ENCODE data around the gene KIAA1671. TPM values are rescaled to one million over a fixed set of nuclear protein-coding genes. Genes with fewer than 3 reads are reported as not detected.

Gene KIAA1671
- total and polyA plus RNA-seq, 2 of the 4 experiments (the other 2 are of a cell fraction), result 0.02 TPM; not detected in 1

GRCh38 chr22:24972369-24972768 lies 19.9 kb downstream of the KIAA1671 start:
- TF ChIP-seq MAZ (IDR thresholded peaks at IDR 0.05; ENCODE audit: borderline replicate concordance, low read depth, low read length), result no peak
- no peak for TF ChIP-seq SMC3 (IDR thresholded peaks at IDR 0.05; ENCODE audit: low read depth, low read length)
- TF ChIP-seq, protein P1, sequence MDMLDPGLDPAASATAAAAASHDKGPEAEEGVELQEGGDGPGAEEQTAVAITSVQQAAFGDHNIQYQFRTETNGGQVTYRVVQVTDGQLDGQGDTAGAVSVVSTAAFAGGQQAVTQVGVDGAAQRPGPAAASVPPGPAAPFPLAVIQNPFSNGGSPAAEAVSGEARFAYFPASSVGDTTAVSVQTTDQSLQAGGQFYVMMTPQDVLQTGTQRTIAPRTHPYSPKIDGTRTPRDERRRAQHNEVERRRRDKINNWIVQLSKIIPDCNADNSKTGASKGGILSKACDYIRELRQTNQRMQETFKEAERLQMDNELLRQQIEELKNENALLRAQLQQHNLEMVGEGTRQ (IDR thresholded peaks at IDR 0.05; ENCODE audit: low read depth, low read length), result no peak
- TF ChIP-seq CHD1 (IDR thresholded peaks at IDR 0.05; ENCODE audit: low read depth, low read length), result no peak
- TF ChIP-seq, protein P2, sequence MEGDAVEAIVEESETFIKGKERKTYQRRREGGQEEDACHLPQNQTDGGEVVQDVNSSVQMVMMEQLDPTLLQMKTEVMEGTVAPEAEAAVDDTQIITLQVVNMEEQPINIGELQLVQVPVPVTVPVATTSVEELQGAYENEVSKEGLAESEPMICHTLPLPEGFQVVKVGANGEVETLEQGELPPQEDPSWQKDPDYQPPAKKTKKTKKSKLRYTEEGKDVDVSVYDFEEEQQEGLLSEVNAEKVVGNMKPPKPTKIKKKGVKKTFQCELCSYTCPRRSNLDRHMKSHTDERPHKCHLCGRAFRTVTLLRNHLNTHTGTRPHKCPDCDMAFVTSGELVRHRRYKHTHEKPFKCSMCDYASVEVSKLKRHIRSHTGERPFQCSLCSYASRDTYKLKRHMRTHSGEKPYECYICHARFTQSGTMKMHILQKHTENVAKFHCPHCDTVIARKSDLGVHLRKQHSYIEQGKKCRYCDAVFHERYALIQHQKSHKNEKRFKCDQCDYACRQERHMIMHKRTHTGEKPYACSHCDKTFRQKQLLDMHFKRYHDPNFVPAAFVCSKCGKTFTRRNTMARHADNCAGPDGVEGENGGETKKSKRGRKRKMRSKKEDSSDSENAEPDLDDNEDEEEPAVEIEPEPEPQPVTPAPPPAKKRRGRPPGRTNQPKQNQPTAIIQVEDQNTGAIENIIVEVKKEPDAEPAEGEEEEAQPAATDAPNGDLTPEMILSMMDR (conservative IDR thresholded peaks at IDR 0.05; ENCODE audit: low read depth, low read length), result no peak
- no peak for TF ChIP-seq BHLHE40 (IDR thresholded peaks at IDR 0.05; ENCODE audit: low read depth, low read length)
- no peak for TF ChIP-seq POLR2A (IDR thresholded peaks at IDR 0.05; ENCODE audit: low read depth, low read length)
- TF ChIP-seq RAD21 (IDR thresholded peaks at IDR 0.05; ENCODE audit: low read length), result no peak
- TF ChIP-seq FOS (IDR thresholded peaks at IDR 0.05; ENCODE audit: low read depth, low read length), result no peak
- TF ChIP-seq, protein P3, sequence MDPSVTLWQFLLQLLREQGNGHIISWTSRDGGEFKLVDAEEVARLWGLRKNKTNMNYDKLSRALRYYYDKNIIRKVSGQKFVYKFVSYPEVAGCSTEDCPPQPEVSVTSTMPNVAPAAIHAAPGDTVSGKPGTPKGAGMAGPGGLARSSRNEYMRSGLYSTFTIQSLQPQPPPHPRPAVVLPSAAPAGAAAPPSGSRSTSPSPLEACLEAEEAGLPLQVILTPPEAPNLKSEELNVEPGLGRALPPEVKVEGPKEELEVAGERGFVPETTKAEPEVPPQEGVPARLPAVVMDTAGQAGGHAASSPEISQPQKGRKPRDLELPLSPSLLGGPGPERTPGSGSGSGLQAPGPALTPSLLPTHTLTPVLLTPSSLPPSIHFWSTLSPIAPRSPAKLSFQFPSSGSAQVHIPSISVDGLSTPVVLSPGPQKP (IDR thresholded peaks at IDR 0.05; ENCODE audit: borderline replicate concordance, low read depth, low read length), result no peak
- no peak for TF ChIP-seq MXI1 (IDR thresholded peaks at IDR 0.05; ENCODE audit: borderline replicate concordance, low read depth, low read length)
- TF ChIP-seq RCOR1 (IDR thresholded peaks at IDR 0.05; ENCODE audit: insufficient replicate concordance, low read length), result no peak
- Histone ChIP-seq H3K4ac (ENCODE audit: low read depth, low read length) (no peak overlapping the region), H2BK15ac (ENCODE audit: low read depth, low read length) (no peak overlapping the region), H3K4me3 (ENCODE audit: insufficient read depth, low read depth, low read length) (no peak overlapping the region), H3K4me1 (ENCODE audit: control insufficient read depth, insufficient read depth, low read length) (no peaks in the 10 kb centered on the region), H3K4me2 (ENCODE audit: low read depth, low read length) (no peak overlapping the region), H3K23ac (ENCODE audit: low read depth, low read length) (no peak overlapping the region), H2BK20ac (ENCODE audit: low read depth, low read length) (no peak overlapping the region), H3K9me3 (ENCODE audit: control insufficient read depth, insufficient read depth, low read length) (no peaks in the 10 kb centered on the region), H3K56ac (ENCODE audit: extremely low read depth, insufficient read depth, low read length) (no peak overlapping the region), H3K27me3 (ENCODE audit: control insufficient read depth, insufficient read depth, low read length) (no peaks in the 10 kb centered on the region; the same call in 1 of the 2 replicates), H3K9me1 (ENCODE audit: insufficient read depth, low read length) (no peaks in the 10 kb centered on the region), H3K14ac (replicated peaks; ENCODE audit: low read depth, low read length) (no peak overlapping the region), H3K79me1 (ENCODE audit: low read depth in 1 of 2, low read length in 2 of 2) (no peaks in the 10 kb centered on the region), H4K5ac (ENCODE audit: low read depth, low read length) (no peak overlapping the region), H3K9ac (ENCODE audit: low read depth, low read length) (no peak overlapping the region), H3K36me3 (ENCODE audit: control insufficient read depth, insufficient read depth, low read length) (no peaks in the 10 kb centered on the region), H2AK9ac (replicated peaks; ENCODE audit: low read depth, low read length, poor library complexity) (no peak overlapping the region), H2AFZ (replicated peaks; ENCODE audit: low read length, poor library complexity) (no peak overlapping the region), H2BK5ac (ENCODE audit: low read depth, low read length, poor library complexity, severe bottlenecking) (no peak overlapping the region), H2BK120ac (ENCODE audit: low read depth, low read length) (no peak overlapping the region), H2AK5ac (ENCODE audit: low read depth, low read length) (no peak overlapping the region), H4K8ac (ENCODE audit: low read depth in 2 of 2, low read length in 2 of 2) (no peak overlapping the region), H4K20me1 (ENCODE audit: insufficient read depth, low read length) (no peaks in the 10 kb centered on the region), H3K27ac (ENCODE audit: insufficient read depth, low read length) (no peak overlapping the region), H3K18ac (ENCODE audit: low read depth, low read length) (no peak overlapping the region), H4K91ac (ENCODE audit: insufficient read depth, low read depth, low read length) (no peak overlapping the region)
- BruUV-seq (replicated peaks), result no TSS peak
- dilution Hi-C loops (cut with HindIII; ENCODE audit: low sequenced_read_pairs, unreplicated experiment) (no loop called here), intact Hi-C loops (cut with micrococcal nuclease) (no loop called here), in situ Hi-C loops (cut with MboI; ENCODE audit: low sequenced_read_pairs) (no loop called here)
- WGBS, 2 experiments (ENCODE audit: extremely low coverage in 2 of 2, insufficient read length in 1 of 2), result 54% methylated on average over 2 of the region's 2 CpGs; no CpG with 5 or more reads in 1 of the 2 experiments
- ChIA-PET POLR2A (ENCODE audit: unreplicated experiment) (no interaction called here), CTCF (no interaction called here)
- DNase-seq, result no peak
- no peak for ATAC-seq (ENCODE audit: low read depth)
